ENCODE measurements around the gene HIVEP3.

- TF ChIP-seq CTCF (IDR thresholded peaks at IDR 0.05) (no peak), EP300 (IDR thresholded peaks at IDR 0.05) (no peak), POLR2A (IDR thresholded peaks at IDR 0.05) (no peak)
These were observed 5.7 kb downstream of the HIVEP3 start for GRCh38 chr1:41913014-41913413.

Data from tibial nerve (tissue), 4 donors.